NCI-H2107 (cell line): Measurements from ENCODE around the gene RTKN.
"Not testable (repeated sequence)": the region's sequence is repeated elsewhere in the genome, so short reads cannot be mapped to it uniquely, and the experiment has no call there.

Experiments
- DNase-seq: peaks from one replicate; lab custom pipeline; 2025; lab: John Stamatoyannopoulos, UW

RTKN gene

GRCh38 chr2:74436848-74437695 is 4.7 kb downstream of the RTKN start:
- DNase-seq, result no peak

- no peak for DNase-seq
These were observed 5.5 kb downstream of the RTKN start for GRCh38 chr2:74436111-74436805.

- DNase-seq, result no peak
These were observed 11.2 kb downstream of the RTKN start for GRCh38 chr2:74430502-74430901.

- DNase-seq, result no peak
These were observed 12.0 kb downstream of the RTKN start for GRCh38 chr2:74429487-74430451.

GRCh38 chr2:74428675-74429074 is 13.1 kb downstream of the RTKN start:
- no peak for DNase-seq

- no peak for DNase-seq
These were observed 14.2 kb downstream of the RTKN start for GRCh38 chr2:74427551-74427950.

GRCh38 chr2:74426181-74426758 is 15.5 kb downstream of the RTKN start:
- DNase-seq, result no peak

- DNase-seq, result no peak
These were observed 16.2 kb downstream of the RTKN start for GRCh38 chr2:74425523-74425922.

- DNase-seq, result no peak
These were observed 16.7 kb downstream of the RTKN start for GRCh38 chr2:74424995-74425406.

- no peak for DNase-seq
These were observed 17.4 kb downstream of the RTKN start for GRCh38 chr2:74424139-74424992.

- no peak for DNase-seq
These were observed 18.3 kb downstream of the RTKN start for GRCh38 chr2:74423231-74424095.

GRCh38 chr2:74421221-74421870 is 20.4 kb downstream of the RTKN start, which contains the start of the genes C2orf81 and WDR54:
TSS of gene C2orf81 (minus strand) at chr2:74421619. CDS start at chr2:74421560, 59 bp downstream.
TSS of gene WDR54 (plus strand) at chr2:74421730. CDS start at chr2:74422154, 424 bp downstream.
- peak; percentile 86 for DNase-seq

GRCh38 chr2:74420443-74421103 is 21.2 kb downstream of the RTKN start:
- not testable (repeated sequence) for DNase-seq

GRCh38 chr2:74420006-74420405 is 21.7 kb downstream of the RTKN start:
- no peak for DNase-seq

- no peak for DNase-seq
These were observed 22.4 kb downstream of the RTKN start for GRCh38 chr2:74419345-74419744.

- no peak for DNase-seq
These were observed 23.4 kb downstream of the RTKN start for GRCh38 chr2:74418312-74418711.

GRCh38 chr2:74417763-74418162 is 24.0 kb downstream of the RTKN start:
- no peak for DNase-seq

GRCh38 chr2:74417197-74417596 is 24.5 kb downstream of the RTKN start:
- DNase-seq, result no peak

GRCh38 chr2:74416778-74417177 is 25.0 kb downstream of the RTKN start:
- no peak for DNase-seq
